A549 (cell line): ENCODE results near the gene ITCH. TPM values are rescaled to one million over a fixed set of nuclear protein-coding genes. Genes with fewer than 3 reads are reported as not detected.

ENCODE experiments used
- ATAC-seq, 2 experiments: fragments of 200-7000 bp in 1 of 2; fragments of >200 bp in 1 of 2; cut with Nextera tagmentation in 1 of 2; cut with Tn5 transposase in 1 of 2; 3 replicates each; pipeline versions ENCODE4 v1.8.0 to v1.9.1; 2018 to 2020; ENCODE audit warnings: mild to moderate bottlenecking in 1 of 2, moderate library complexity in 1 of 2
- CTCF ChIA-PET: fragments of 300-600 bp; sonication (Branson Sonifier 250); formaldehyde crosslinking; extraction: SDS; loops from one replicate; lab custom pipeline; 2021; ENCODE audit warnings: antibody characterized with exemption, inconsistent platforms; lab: Yijun Ruan, JAX
- POLR2A ChIA-PET: fragments of 350-600 bp; formaldehyde crosslinking; extraction: SDS; loops from one replicate; lab custom pipeline; 2021; ENCODE audit warnings: antibody characterized with exemption, inconsistent platforms; lab: Yijun Ruan, JAX
- DNase-seq, 2 experiments: peaks; one replicate each; pipeline versions ENCODE4 v3.0.0 to v3.0.0-alpha.2; 2011 to 2016; ENCODE audit warnings: low read depth in 1 of 2, low spot score in 1 of 2
- FAIRE-seq: peaks from 2 replicates; lab custom pipeline; 2011; peaks lifted over from hg19 to GRCh38; lab: Jason Lieb, UNC
- H3K27ac ChIP-seq, 2 experiments: fragments of >200 bp; sonication (Bioruptor Twin); formaldehyde crosslinking; 3 replicates each; pipeline ENCODE4 v1.5.1; 2016 to 2017
- H3K4me1 ChIP-seq: fragments of >200 bp; sonication (Bioruptor Twin); formaldehyde crosslinking; 3 replicates; pipeline ENCODE4 v1.6.1; 2016
- H3K4me2 ChIP-seq: fragments of >200 bp; sonication (Bioruptor Twin); formaldehyde crosslinking; 3 replicates; pipeline ENCODE4 v1.6.1; 2016
- H3K4me3 ChIP-seq: fragments of >200 bp; sonication (Bioruptor Twin); formaldehyde crosslinking; 3 replicates; pipeline ENCODE4 v1.5.1; 2016
- H3K9me3 ChIP-seq: fragments of >200 bp; sonication (Bioruptor Twin); formaldehyde crosslinking; 3 replicates; pipeline ENCODE4 v1.6.1; 2016
- ATOH8 ChIP-seq: fragments of 250-450 bp; sonication (Bioruptor Pico); IDR thresholded peaks from 2 replicates; pipeline ENCODE4 v1.5.0; 2020; ENCODE audit warnings: low read depth, mild to moderate bottlenecking, moderate library complexity
- BCL3 ChIP-seq: fragments of >200 bp; sonication (Bioruptor Twin); formaldehyde crosslinking; IDR thresholded peaks from 3 replicates; pipeline ENCODE4 v1.6.1; 2016
- CHD2 ChIP-seq: fragments of 150-350 bp; IDR thresholded peaks from 2 replicates; pipeline ENCODE4 v1.6.1; 2014; ENCODE audit warnings: low read length; ENCODE audit not compliant: partially characterized antibody
- EHF ChIP-seq: fragments of 250-450 bp; sonication (Bioruptor Pico); IDR thresholded peaks from 2 replicates; pipeline ENCODE4 v1.5.0; 2020; ENCODE audit warnings: mild to moderate bottlenecking
- EP300 ChIP-seq, 2 experiments: fragments of >200 bp; sonication (Bioruptor Twin); formaldehyde crosslinking; IDR thresholded peaks; 2 replicates in 1 of 2; 3 replicates in 1 of 2; pipeline ENCODE4 v1.6.1; 2016 to 2017
- ESRRA ChIP-seq: fragments of 150-350 bp; IDR thresholded peaks from 2 replicates; pipeline ENCODE4 v1.6.1; 2014; ENCODE audit warnings: mild to moderate bottlenecking, low read length, borderline replicate concordance
- FOXS1 ChIP-seq: fragments of 250-450 bp; sonication (Bioruptor Pico); IDR thresholded peaks from 2 replicates; pipeline ENCODE4 v1.5.0; 2020; ENCODE audit warnings: mild to moderate bottlenecking, moderate library complexity
- HDAC2 ChIP-seq: fragments of 200-600 bp; sonication (generic); IDR thresholded peaks from 2 replicates; pipeline ENCODE4 v1.6.1; 2016
- HOXB13 ChIP-seq: fragments of 250-450 bp; sonication (Bioruptor Pico); IDR thresholded peaks from 2 replicates; pipeline ENCODE4 v1.5.0; 2020; ENCODE audit warnings: low read depth, mild to moderate bottlenecking, moderate library complexity
- HOXB5 ChIP-seq: fragments of 250-450 bp; sonication (Bioruptor Pico); IDR thresholded peaks from 2 replicates; pipeline ENCODE4 v1.5.0; 2020; ENCODE audit warnings: mild to moderate bottlenecking, moderate library complexity
- JUNB ChIP-seq: fragments of >200 bp; sonication (Bioruptor Twin); formaldehyde crosslinking; IDR thresholded peaks from 2 replicates; pipeline ENCODE4 v1.6.1; 2016
- NR3C1 ChIP-seq: fragments of >200 bp; sonication (Bioruptor Twin); formaldehyde crosslinking; IDR thresholded peaks from 3 replicates; pipeline ENCODE4 v1.6.1; 2017
- POLR2A ChIP-seq: IDR thresholded peaks from 2 replicates; pipeline ENCODE4 v1.6.1; 2012; ENCODE audit warnings: mild to moderate bottlenecking, low read length
- RARB ChIP-seq: fragments of 250-450 bp; sonication (Bioruptor Pico); IDR thresholded peaks from 2 replicates; pipeline ENCODE4 v1.8.0; 2021; ENCODE audit warnings: mild to moderate bottlenecking, moderate library complexity
- TFCP2L1 ChIP-seq: fragments of 250-450 bp; sonication (Bioruptor Pico); IDR thresholded peaks from 2 replicates; pipeline ENCODE4 v1.5.0; 2021; ENCODE audit warnings: mild to moderate bottlenecking
- ZC3H11A ChIP-seq: fragments of 450-650 bp; IDR thresholded peaks from 2 replicates; pipeline ENCODE4 v1.6.1; 2014; ENCODE audit warnings: antibody characterized with exemption, mild to moderate bottlenecking
- ZFP36 ChIP-seq: fragments of 450-650 bp; IDR thresholded peaks from 2 replicates; pipeline ENCODE4 v1.6.1; 2014; ENCODE audit warnings: borderline replicate concordance; ENCODE audit not compliant: partially characterized antibody
- ZSCAN20 ChIP-seq: fragments of 250-450 bp; sonication (Bioruptor Pico); IDR thresholded peaks from 2 replicates; pipeline ENCODE4 v1.8.0; 2022; ENCODE audit warnings: mild to moderate bottlenecking, moderate library complexity
- WGBS: methylation state at CpG from one replicate; pipeline ENCODE4 v1.1.6; 2017; ENCODE audit errors: missing lambda C conversion rate; 5-methylcytosine and 5-hydroxymethylcytosine counted together
- polyA plus RNA-seq, 4 experiments: library from polyadenylated mRNA; depleted of rRNA in 3 of 4; stranded (reverse); fragments of >200 nt; fragmentation: RNase III in 1 of 4; extraction: RNeasy Plus Mini Kit Qiagen cat#74134 plus additional on column Dnase treatment in 1 of 4; gene quantifications; 2 replicates in 3 of 4; 3 replicates in 1 of 4; pipeline ENCODE4 v1.2.3, GENCODE V29; 2011 to 2017
- TF ChIP-seq, protein P1 (sequence below): fragments of 200-600 bp; sonication (generic); IDR thresholded peaks from 2 replicates; pipeline ENCODE4 v1.6.1; 2016; ENCODE audit warnings: antibody characterized with exemption, mild to moderate bottlenecking, moderate library complexity
- TF ChIP-seq, protein P2 (sequence below): IDR thresholded peaks from 2 replicates; pipeline ENCODE4 v1.6.1; 2012
- TF ChIP-seq, protein P3 (sequence below): fragments of >200 bp; sonication (Bioruptor Twin); formaldehyde crosslinking; IDR thresholded peaks from 3 replicates; pipeline ENCODE4 v1.5.1; 2016

The ITCH gene
- polyA plus RNA-seq, 2 of the 4 experiments (the other 2 are of a cell fraction) = 23.9 to 24.4 TPM

- ATAC-seq = no peak
- Histone ChIP-seq H3K4me1 (no peaks in the 10 kb centered on the region), H3K27ac (no peak overlapping the region), H3K9me3 (no peaks in the 10 kb centered on the region), H3K4me2 (no peak overlapping the region), H3K4me3 (no peak overlapping the region)
- TF ChIP-seq, protein P1, sequence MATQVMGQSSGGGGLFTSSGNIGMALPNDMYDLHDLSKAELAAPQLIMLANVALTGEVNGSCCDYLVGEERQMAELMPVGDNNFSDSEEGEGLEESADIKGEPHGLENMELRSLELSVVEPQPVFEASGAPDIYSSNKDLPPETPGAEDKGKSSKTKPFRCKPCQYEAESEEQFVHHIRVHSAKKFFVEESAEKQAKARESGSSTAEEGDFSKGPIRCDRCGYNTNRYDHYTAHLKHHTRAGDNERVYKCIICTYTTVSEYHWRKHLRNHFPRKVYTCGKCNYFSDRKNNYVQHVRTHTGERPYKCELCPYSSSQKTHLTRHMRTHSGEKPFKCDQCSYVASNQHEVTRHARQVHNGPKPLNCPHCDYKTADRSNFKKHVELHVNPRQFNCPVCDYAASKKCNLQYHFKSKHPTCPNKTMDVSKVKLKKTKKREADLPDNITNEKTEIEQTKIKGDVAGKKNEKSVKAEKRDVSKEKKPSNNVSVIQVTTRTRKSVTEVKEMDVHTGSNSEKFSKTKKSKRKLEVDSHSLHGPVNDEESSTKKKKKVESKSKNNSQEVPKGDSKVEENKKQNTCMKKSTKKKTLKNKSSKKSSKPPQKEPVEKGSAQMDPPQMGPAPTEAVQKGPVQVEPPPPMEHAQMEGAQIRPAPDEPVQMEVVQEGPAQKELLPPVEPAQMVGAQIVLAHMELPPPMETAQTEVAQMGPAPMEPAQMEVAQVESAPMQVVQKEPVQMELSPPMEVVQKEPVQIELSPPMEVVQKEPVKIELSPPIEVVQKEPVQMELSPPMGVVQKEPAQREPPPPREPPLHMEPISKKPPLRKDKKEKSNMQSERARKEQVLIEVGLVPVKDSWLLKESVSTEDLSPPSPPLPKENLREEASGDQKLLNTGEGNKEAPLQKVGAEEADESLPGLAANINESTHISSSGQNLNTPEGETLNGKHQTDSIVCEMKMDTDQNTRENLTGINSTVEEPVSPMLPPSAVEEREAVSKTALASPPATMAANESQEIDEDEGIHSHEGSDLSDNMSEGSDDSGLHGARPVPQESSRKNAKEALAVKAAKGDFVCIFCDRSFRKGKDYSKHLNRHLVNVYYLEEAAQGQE = no peak
- TF ChIP-seq POLR2A = no peak
- no peak for TF ChIP-seq TFCP2L1 (CRISPR knock-in tag)
- TF ChIP-seq HOXB13 (CRISPR knock-in tag) = no peak
- no peak for TF ChIP-seq FOXS1 (CRISPR knock-in tag)
- TF ChIP-seq, protein P2, sequence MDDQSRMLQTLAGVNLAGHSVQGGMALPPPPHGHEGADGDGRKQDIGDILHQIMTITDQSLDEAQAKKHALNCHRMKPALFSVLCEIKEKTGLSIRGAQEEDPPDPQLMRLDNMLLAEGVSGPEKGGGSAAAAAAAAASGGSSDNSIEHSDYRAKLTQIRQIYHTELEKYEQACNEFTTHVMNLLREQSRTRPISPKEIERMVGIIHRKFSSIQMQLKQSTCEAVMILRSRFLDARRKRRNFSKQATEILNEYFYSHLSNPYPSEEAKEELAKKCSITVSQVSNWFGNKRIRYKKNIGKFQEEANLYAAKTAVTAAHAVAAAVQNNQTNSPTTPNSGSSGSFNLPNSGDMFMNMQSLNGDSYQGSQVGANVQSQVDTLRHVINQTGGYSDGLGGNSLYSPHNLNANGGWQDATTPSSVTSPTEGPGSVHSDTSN = no peak
- TF ChIP-seq EP300 (IDR thresholded peaks at IDR 0.05) = no peak
- TF ChIP-seq HOXB5 = no peak
- TF ChIP-seq, protein P3, sequence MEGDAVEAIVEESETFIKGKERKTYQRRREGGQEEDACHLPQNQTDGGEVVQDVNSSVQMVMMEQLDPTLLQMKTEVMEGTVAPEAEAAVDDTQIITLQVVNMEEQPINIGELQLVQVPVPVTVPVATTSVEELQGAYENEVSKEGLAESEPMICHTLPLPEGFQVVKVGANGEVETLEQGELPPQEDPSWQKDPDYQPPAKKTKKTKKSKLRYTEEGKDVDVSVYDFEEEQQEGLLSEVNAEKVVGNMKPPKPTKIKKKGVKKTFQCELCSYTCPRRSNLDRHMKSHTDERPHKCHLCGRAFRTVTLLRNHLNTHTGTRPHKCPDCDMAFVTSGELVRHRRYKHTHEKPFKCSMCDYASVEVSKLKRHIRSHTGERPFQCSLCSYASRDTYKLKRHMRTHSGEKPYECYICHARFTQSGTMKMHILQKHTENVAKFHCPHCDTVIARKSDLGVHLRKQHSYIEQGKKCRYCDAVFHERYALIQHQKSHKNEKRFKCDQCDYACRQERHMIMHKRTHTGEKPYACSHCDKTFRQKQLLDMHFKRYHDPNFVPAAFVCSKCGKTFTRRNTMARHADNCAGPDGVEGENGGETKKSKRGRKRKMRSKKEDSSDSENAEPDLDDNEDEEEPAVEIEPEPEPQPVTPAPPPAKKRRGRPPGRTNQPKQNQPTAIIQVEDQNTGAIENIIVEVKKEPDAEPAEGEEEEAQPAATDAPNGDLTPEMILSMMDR = no peak
- TF ChIP-seq BCL3 = no peak
- DNase-seq = no peak
- no peak for FAIRE-seq
- WGBS = 69% methylated on average over 2 of the region's 2 CpGs
- CTCF ChIA-PET = interaction anchor here (1.0 to 4.5 kb wide), 5 partner anchors 11 to 150 kb away, joined by 3 to 26 read pairs (median 3); no protein-coding TSS in a partner anchor
- POLR2A ChIA-PET = interaction anchor here (0.7 kb wide), 1 partner anchor 23 kb away, joined by 7 read pairs; no protein-coding TSS in a partner anchor
Measured at GRCh38 chr20:34461779-34462087, 98.7 kb downstream of the ITCH start.

DNA sequence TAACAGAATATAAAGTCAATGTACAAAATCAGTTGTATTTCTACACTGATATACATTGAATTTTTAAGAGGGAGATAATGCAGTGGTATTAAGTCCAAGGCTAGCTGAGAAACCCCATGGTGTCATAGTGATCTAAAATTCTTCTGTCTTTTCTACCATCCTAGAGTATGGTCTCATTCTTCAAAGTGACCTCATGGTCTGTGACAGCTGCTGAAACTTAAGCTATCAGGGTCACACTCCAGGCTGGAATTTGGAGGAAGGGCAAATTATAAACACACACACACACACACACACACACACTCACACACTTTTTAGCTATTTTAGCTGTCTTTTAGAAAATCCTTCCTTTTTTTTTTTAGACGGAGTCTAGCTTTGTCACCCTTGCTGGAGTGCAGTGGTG is 105.9 kb downstream of the ITCH start:
- ATAC-seq (no peak), DNase-seq (no peak), FAIRE-seq (no peak)
- ChIA-PET CTCF (interaction anchor here (3.4 kb wide), 1 partner anchor 156 kb away, joined by 34 read pairs; no protein-coding TSS in a partner anchor), POLR2A (no interaction called here)
- Histone ChIP-seq H3K9me3 (no peaks in the 10 kb centered on the region), H3K4me3 (no peak overlapping the region), H3K27ac (no peak overlapping the region), H3K4me1 (peaks cover 14% of the 10 kb centered on the region), H3K4me2 (no peak overlapping the region)
- no peak for TF ChIP-seq NR3C1
- TF ChIP-seq HOXB5 = no peak
- no peak for TF ChIP-seq RARB (CRISPR knock-in tag)
- TF ChIP-seq HDAC2 = no peak
- TF ChIP-seq, protein P2 = no peak
- TF ChIP-seq ZC3H11A = no peak
- TF ChIP-seq TFCP2L1 (CRISPR knock-in tag) = no peak
- TF ChIP-seq JUNB = no peak
- no peak for TF ChIP-seq ZFP36
- no peak for TF ChIP-seq EHF (CRISPR knock-in tag)
- TF ChIP-seq ESRRA = no peak
- no peak for TF ChIP-seq ZSCAN20 (CRISPR knock-in tag)
- TF ChIP-seq FOXS1 (CRISPR knock-in tag) = no peak
- no peak for TF ChIP-seq CHD2
- no peak for TF ChIP-seq ATOH8
- TF ChIP-seq, protein P1 = no peak
- WGBS = 87% methylated on average over 1 of the region's 1 CpG
